Measurements from ENCODE around the gene PTRHD1. TPM values are rescaled to one million over a fixed set of nuclear protein-coding genes. Genes with fewer than 3 reads are reported as not detected.

Gene PTRHD1
- total and polyA plus RNA-seq, 2 of the 8 experiments (the other 6 are each of a cell fraction or from before 2014, with no cell fraction given), result 46.2 to 91.9 TPM

GRCh38 chr2:24763843-24764242, 29.3 kb downstream of the PTRHD1 start:
- Histone ChIP-seq H4K5ac (ENCODE audit: insufficient read length, low read depth, low read length) (no peak overlapping the region), H2BK15ac (ENCODE audit: low read length) (no peak overlapping the region), H4K8ac (ENCODE audit: extremely low read depth, insufficient read depth, low read length) (no peak overlapping the region), H3K23ac (ENCODE audit: insufficient read length) (no peak overlapping the region), H3K56ac (replicated peaks; ENCODE audit: insufficient read length, low read depth, low read length) (no peak overlapping the region), H3K79me1 (ENCODE audit: low read depth, low read length) (no peaks in the 10 kb centered on the region), H4K20me1 (replicated peaks in 1 of 2; ENCODE audit: control insufficient read depth in 1 of 2, insufficient read depth in 2 of 2, low read length in 2 of 2) (no peaks in the 10 kb centered on the region), H3K79me2 (ENCODE audit: control insufficient read depth in 1 of 2, insufficient read depth in 2 of 2, low read length in 2 of 2) (no peaks in the 10 kb centered on the region), H3K23me2 (ENCODE audit: low read depth, low read length) (no peaks in the 10 kb centered on the region), H3K18ac (ENCODE audit: extremely low read depth, low read length) (no peak overlapping the region), H3K4me2 (ENCODE audit: insufficient read depth in 1 of 2, low read depth in 2 of 2, low read length in 2 of 2) (no peak overlapping the region), H3K4me3 (ENCODE audit: extremely low read depth in 1 of 4, insufficient read depth in 2 of 4, low read depth in 3 of 4, low read length in 4 of 4) (no peak overlapping the region), H3K9ac (replicated peaks in 1 of 4; ENCODE audit: extremely low read depth in 1 of 4, low read depth in 3 of 4, low read length in 3 of 4) (no peak overlapping the region), H3K27me3 (replicated peaks in 1 of 4; ENCODE audit: control insufficient read depth in 3 of 4, extremely low read depth in 1 of 4, insufficient read depth in 3 of 4, low read length in 3 of 4) (no peaks in the 10 kb centered on the region), H2BK20ac (ENCODE audit: low read length) (no peak overlapping the region), H3K14ac (ENCODE audit: insufficient read length) (no peak overlapping the region), H2BK5ac (ENCODE audit: low read depth, low read length) (no peak overlapping the region), H3K4me1 (replicated peaks in 1 of 4; ENCODE audit: control insufficient read depth in 3 of 4, insufficient read depth in 4 of 4, low read length in 3 of 4) (no peaks in the 10 kb centered on the region; a peak in 2 of 7 replicates), H2BK12ac (ENCODE audit: low read depth, low read length) (no peak overlapping the region), H2AFZ (ENCODE audit: low read length) (no peak overlapping the region), H3K9me3 (ENCODE audit: insufficient read depth in 2 of 2, low read depth in 1 of 2, low read length in 1 of 2) (no peaks in the 10 kb centered on the region), H3K4ac (replicated peaks; ENCODE audit: insufficient read length, low read depth, low read length) (no peak overlapping the region), H3K27ac (ENCODE audit: low read depth, low read length) (no peak overlapping the region), H3K36me3 (ENCODE audit: control insufficient read depth in 2 of 4, insufficient read depth in 4 of 4, low read length in 3 of 4) (peaks cover 0 to 12% (median 0%) of the 10 kb centered on the region in 4 experiments; a peak in 4 of 8 replicates), H2AK5ac (ENCODE audit: low read depth, low read length) (no peak overlapping the region), H2BK120ac (replicated peaks; ENCODE audit: low read depth, low read length) (no peak overlapping the region), H4K91ac (replicated peaks; ENCODE audit: insufficient read length, low read length) (no peak overlapping the region)
- FAIRE-seq, result no peak
- no peak for DNase-seq (ENCODE audit: low read depth in 1 of 2, low spot score in 2 of 2)
- CTCF ChIA-PET (ENCODE audit: partially characterized antibody), result no interaction called here
- POLR2A ChIA-PET (ENCODE audit: partially characterized antibody), result no interaction called here
- no peak for TF ChIP-seq GTF2F1 (IDR thresholded peaks at IDR 0.05; ENCODE audit: borderline replicate concordance, low read depth, low read length)
- no peak for TF ChIP-seq SIX5 (IDR thresholded peaks at IDR 0.05; ENCODE audit: low read depth, low read length)
- no peak for TF ChIP-seq SP2 (IDR thresholded peaks at IDR 0.05; ENCODE audit: low read length)
- TF ChIP-seq TCF12 (IDR thresholded peaks at IDR 0.05; ENCODE audit: low read depth, low read length), result no peak
- TF ChIP-seq KDM1A (IDR thresholded peaks at IDR 0.05; ENCODE audit: borderline replicate concordance, low read length), result no peak
- TF ChIP-seq EGR1 (IDR thresholded peaks at IDR 0.05; ENCODE audit: borderline replicate concordance, low read depth, low read length), result no peak
- no peak for TF ChIP-seq MAX (IDR thresholded peaks at IDR 0.05)
- WGBS, 2 experiments (ENCODE audit: extremely low coverage in 1 of 2, insufficient coverage in 1 of 2, insufficient read length in 1 of 2, insufficient replicate concordance in 2 of 2, low coverage in 1 of 2, low lambda C conversion rate in 2 of 2, missing lambda C conversion rate in 1 of 2), result 87% methylated on average over 4 of the region's 4 CpGs; no CpG with 5 or more reads in 1 of the 2 experiments
